HG03432 (cell line): ENCODE measurements around the gene GAS7.
A peak's percentile ranks its signal among the peaks of the same experiment; 100 is the strongest.

Experiments
- ATAC-seq: cut with Tn5 transposase; IDR thresholded peaks from one replicate; pipeline ENCODE4 v1.9.1; 2021; ENCODE audit warnings: mild to moderate bottlenecking, moderate library complexity; ENCODE audit not compliant: unreplicated experiment

The GAS7 gene

GRCh38 chr17:10141436-10141835 lies 57.0 kb downstream of the GAS7 start:
- no peak for ATAC-seq

GRCh38 chr17:10139577-10139976 lies 58.8 kb downstream of the GAS7 start:
- ATAC-seq: no peak

DNA sequence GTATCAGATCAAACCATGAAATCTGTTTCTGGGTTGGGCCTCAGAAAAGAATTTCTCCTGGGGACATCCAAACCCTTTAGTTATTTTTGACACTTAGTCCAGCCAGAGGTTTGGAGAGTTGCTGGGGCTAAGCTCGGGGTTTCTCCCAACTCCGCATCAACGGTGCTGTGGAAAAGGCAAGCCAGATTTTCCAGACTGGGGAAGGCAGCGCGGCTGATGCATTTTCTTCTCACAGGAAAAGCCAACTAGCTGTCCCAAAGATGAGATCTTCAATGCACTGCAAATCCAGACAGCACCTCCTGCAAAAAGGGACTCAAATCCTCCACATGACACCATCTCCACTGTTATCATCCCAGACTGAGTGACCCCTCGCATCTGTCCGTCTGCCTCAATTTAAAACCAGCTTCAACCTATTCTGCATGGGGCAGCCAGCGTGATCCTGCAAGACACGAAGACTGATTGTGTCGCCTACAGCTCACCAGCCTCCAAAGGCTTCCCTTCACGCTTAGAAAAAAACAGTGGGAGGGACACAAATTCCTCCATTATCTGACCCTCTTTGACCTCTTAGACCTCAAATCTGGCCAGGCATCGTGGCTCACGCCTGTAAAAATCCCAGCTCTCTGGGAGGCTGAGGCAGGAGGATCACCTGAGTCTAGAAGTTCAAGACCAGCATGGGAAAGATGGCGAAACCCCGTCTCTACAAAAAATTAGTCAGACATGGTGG lies 62.0 kb downstream of the GAS7 start:
- ATAC-seq: no peak

DNA sequence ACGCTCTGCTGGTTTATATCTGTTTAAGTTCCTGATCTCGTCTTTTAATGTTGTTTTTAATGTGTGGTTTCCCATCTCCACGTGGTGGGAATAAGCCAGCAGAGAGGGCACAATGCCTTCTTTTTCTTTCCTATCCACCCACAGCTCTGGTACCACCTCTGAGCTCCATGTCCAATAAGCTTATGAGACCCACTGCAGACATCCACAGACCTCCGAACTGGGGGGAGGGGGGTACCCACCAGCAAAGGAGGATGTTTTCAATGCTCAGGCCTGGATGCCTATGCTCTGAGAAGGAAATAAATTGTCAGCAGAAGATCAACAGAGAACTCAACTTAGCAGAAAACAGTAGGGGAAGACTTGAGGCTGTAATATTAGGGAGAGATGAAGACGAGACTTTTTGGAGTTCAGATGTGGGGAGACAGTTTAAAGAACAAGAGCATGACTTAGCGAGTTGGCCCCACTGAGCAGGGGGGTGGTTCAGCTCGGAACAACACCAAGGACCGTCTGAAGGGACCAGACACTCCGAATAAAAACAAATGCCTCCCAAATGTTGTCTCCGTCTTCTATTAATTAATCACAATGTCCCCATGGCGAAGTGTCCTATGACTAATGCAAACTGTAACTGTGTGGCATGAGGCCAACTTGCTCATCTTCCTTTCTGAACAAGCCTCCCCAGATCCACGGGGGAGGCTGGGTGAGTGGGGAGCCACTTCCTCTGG lies 62.7 kb downstream of the GAS7 start:
- ATAC-seq: no peak

DNA sequence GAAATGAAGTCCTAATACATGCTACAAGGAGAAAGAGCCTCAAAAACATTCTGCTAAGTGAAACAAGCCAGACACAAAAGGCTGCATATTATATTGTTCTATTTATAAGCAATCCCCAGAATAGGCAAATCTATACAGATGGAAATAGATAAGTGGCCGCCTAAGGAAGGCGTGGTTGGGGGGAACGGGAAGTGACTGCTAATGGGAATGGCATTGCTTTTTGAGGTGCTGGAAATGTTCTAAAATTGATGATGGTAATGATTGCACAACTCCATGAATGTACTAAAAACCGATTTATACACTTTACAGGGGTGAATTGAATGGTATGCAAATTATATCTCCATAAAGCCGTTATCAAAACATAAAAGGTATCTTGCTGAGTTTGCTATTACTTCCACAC lies 67.7 kb downstream of the GAS7 start:
- ATAC-seq: no peak

DNA sequence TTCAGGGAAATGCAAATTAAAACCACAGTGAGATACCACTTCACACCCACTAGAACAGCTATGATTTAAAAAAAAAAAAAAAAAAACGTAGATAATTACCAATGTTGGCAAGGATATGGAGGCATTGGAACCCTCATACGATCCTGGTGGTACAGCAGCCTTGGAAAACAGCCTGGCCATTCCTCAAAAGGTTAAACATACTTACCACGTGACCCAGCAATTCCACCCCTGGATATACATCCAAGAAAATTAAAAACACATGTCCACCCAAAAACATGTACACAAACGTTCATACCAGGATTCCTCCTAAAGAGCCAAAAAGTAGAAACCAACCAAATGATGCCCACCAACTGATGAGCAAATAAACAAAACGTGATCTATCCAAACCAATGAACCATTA lies 68.1 kb downstream of the GAS7 start:
- no peak for ATAC-seq

- ATAC-seq: no peak
Observed at GRCh38 chr17:10127819-10128425, 70.5 kb downstream of the GAS7 start.

DNA sequence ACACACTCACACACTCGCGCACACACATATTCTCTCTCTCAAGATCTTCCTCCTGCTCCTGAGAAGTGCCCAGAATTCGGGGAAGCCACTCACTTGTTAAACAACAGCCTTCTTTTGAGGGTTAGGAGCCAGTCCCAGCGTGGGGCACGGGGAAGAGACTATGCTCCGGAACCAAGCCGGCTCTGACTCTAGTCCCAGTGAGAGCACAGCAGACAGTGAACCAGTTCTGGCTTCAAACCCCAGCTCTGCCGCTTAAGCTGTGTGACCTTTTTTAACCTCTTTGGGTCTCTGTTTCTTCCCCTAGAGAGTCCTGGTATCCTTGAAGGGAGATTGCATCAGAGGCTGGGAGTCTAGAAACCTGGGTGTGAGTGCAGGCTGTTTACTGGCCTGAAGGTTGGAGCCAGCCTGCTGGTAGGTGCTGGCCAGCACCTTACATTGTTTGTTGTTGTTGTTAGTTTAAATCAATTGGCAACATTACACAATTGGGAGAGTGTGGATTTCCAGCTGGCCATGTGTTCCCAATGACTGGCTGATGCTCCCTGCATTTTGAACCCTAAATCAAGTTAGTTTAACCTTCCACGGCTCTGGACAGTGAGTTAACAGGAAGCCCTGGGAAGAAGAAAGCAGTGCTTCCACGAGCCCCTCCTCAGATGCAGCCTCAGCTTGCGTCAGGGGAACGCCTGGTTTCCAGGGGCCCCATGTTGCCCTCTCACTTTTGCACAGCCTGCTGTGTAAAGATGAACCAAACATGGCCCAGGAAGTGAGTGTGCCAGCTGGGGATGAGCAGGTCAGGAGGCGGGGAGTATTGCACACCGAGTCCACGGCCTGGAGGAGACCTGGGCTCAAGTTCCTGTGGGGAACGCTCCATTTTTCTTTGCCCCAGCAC lies 71.5 kb downstream of the GAS7 start:
- ATAC-seq: no peak

- no peak for ATAC-seq
Observed at GRCh38 chr17:10126276-10126615, 72.2 kb downstream of the GAS7 start.

DNA sequence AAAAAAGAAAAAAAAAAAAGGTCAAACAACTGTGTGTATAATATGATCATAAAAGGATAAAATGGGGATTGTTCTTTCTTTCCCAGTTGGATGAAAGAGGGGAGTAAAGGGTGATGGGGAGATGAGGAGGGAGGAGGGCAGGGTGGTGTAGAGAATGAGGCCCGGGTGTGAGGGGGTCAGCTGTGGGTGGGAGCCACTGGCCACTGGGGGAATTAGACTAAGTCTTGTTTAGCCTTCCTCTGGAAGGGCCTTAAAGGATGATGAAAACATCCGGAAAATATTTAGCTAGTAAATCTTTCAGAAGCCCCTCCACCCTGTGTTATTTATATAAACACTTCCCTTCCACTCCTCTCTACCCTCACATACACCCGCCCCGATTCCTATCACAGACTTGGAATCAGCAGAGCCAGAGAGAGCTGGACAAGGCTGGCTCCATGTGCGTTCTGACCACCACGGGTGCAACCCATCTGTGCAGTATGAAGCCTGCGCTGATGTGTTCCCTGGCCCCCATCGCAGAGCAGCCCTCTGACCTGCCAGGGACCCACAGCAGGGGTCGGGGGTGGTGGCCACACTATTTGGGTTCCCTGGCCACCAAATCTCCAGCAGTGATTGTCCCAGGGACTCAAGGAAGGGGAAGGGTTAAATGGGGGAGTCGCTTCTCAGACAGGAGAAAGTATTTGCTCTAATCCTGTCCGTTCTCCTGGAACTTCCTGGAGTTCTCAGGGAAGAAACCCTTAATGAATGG lies 72.7 kb downstream of the GAS7 start:
- ATAC-seq: no peak

DNA sequence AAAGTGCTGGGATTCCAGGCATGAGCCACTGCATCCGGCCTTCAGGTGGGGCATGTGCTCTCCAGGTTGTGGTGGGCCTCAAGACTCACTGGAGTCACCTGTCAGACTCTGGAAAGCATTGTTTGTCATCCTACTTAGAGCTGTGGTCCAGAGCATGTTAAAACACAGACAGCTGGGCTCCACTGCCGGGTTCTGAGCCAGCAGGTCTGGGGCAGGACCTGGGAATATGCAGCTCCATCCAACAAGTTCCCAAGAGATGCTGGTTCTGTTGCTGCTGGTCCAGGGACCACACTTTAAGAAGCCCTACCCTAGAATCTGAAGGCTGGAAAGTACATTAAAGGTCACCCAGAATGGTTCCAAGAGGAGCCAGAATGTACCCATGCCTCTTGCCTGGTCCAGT lies 75.3 kb downstream of the GAS7 start:
- no peak for ATAC-seq

DNA sequence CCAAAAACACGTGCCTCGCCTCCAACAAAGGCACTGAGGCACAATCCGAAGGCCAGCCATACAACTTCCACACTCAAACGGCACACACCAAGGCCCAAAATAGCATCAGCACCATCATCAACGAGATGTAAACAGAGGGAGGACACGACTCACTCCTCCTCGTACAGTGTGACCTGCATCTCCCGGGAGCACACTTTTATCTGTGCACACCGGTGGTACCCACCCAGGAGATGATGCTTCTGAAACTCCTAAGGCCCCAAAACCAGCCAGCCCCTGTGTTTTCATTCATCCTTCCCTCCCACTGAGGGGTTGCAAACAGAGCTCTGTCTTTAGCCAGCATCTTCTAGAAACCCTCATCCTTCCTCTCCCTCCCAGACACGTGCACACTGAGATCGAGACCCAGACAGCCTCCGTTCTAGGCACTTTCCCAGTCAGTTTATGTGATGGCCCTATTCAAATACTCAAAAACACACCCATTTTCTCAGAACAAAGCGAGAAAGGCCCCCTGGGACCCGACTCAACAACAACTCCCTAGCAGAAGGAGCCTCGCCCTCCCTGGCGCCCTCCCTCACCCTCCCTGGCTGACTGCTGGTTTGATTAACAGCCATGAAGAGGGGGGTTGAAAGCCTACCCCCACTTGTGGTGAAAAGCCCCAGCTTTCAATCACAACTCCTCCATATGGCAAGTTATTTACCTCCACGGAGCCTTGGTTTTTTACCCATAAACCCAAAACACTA lies 76.3 kb downstream of the GAS7 start:
- no peak for ATAC-seq

GRCh38 chr17:10120749-10121148 lies 77.7 kb downstream of the GAS7 start:
- ATAC-seq: no peak

GRCh38 chr17:10120109-10120485 lies 78.3 kb downstream of the GAS7 start:
- no peak for ATAC-seq

DNA sequence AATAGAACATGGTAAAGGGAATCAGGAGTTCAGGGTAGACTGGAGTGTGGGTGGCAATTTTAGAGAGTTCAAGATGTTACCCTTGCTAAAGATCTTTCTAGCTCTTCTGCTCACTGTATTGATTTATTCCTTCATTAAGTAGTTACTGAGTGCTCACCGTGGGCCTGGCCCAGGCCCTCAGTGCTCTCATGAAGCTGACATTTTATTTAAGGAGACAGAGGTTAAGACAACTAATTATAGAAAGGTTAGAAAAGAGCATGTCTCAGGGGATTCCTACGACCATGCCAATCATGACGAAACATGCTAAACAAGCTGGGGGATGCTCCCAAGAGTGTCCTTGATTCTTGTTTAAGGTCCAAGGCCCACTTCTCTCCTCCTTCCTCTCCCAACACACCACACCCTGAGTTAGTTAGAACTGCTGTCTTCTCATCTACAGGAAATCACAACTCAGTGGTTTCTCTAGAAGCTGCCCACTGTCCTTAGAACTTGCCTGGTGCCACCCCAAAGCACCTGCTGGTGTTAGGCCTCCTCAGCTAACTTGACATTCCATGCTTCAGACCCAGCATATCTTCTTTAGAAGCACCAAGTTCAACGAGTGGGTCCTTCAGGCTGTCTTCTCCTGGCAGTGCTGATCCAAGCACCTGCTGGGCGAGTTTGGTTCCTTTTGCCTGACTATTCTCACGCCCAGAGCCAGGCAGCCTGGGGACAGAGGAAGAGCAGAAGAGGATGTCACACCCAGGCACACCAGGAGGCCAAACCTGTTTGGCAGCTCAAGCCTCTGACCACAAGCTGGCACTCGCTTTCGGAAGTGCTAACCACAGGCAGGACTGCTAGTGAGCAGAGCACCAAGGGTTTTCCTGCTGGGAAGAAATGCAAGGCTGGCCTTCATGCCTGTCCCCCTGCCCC lies 79.0 kb downstream of the GAS7 start:
- no peak for ATAC-seq

GRCh38 chr17:10118788-10119130 lies 79.6 kb downstream of the GAS7 start:
- ATAC-seq: no peak

DNA sequence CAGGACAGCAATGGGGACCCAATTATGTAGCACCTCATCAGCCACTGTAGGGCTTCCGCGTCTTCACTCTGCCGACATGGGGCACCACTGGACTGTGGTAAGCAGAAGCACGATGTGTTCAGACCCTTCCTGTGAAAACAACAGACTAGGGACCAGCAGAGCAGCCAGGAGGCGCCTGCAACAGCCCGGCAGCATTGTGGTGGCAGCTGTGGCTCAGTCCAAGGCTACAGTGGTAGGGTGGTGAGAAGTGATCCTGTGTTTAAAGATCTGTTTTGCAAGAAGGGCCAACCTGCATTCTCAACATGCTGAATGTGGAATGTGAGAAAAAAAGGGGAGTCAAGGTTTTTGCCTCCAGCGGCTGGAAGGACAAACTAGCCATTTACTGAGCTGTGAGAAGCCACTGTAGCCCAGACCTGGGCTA lies 80.8 kb downstream of the GAS7 start:
- ATAC-seq: peak; percentile 36

GRCh38 chr17:10116753-10117420 lies 81.5 kb downstream of the GAS7 start:
- no peak for ATAC-seq

DNA sequence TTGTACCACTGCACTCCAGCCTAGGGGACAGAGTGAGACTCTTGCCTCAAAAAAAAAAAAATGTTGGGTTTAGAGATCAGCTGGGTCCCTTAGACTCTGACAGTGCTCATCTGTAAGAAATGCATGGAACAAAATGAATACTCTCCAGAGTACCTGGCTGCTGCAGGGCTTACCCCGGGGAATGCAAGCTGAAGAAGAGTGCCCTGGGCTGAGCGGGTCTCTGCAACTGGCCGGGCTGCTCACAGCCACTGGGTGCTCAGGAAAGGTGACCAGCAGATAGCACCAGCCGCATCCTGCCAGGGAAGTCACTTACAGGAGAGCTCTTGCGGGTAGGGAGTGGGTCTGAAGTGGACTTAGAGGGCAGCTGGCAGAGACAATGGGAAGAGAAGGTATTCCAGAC lies 82.1 kb downstream of the GAS7 start:
- ATAC-seq: no peak
